Measurements from ENCODE around the gene CRYAB. TPM values are rescaled to one million over a fixed set of nuclear protein-coding genes. Genes with fewer than 3 reads are reported as not detected.

The CRYAB gene
- total RNA-seq, 2 donors from 2014 or later = 10.4 to 61.0 TPM

- intact Hi-C loops (cut with DNase I) = no loop called here
- Histone ChIP-seq H3K4me1 (no peaks in the 10 kb centered on the region), H3K9me3 (no peaks in the 10 kb centered on the region), H3K27me3 (no peaks in the 10 kb centered on the region), H3K4me3 (no peak overlapping the region), H3K27ac (no peak overlapping the region), H3K36me3 (replicated peaks in 1 of 2; ENCODE audit: insufficient read depth in 1 of 2, low read depth in 2 of 2) (no peaks in the 10 kb centered on the region)
- no peak for ATAC-seq
- DNase-seq = no peak
- TF ChIP-seq POLR2A (IDR thresholded peaks at IDR 0.05) = no peak
- no peak for TF ChIP-seq CTCF (IDR thresholded peaks at IDR 0.05)
- 69 to 79% methylated on average over 5 of the region's 5 CpGs for WGBS, 2 donors
Observed at GRCh38 chr11:111944651-111945051, 33.1 kb upstream of the CRYAB start.

- intact Hi-C loops (cut with DNase I) = no loop called here
- H3K36me3 ChIP-seq (replicated peaks in 1 of 2; ENCODE audit: insufficient read depth in 1 of 2, low read depth in 2 of 2) = no peaks in the 10 kb centered on the region
- WGBS, 2 donors = 62 to 73% methylated on average over 3 of the region's 3 CpGs
- DNase-seq = no peak
- H3K27me3 ChIP-seq = no peaks in the 10 kb centered on the region
- H3K27ac ChIP-seq = no peak overlapping the region
- TF ChIP-seq POLR2A (IDR thresholded peaks at IDR 0.05) = no peak
- TF ChIP-seq CTCF (IDR thresholded peaks at IDR 0.05) = no peak
- no peak overlapping the region for H3K4me3 ChIP-seq
- no peak for ATAC-seq
- H3K4me1 ChIP-seq = no peaks in the 10 kb centered on the region
- H3K9me3 ChIP-seq = no peaks in the 10 kb centered on the region
Observed at GRCh38 chr11:111944139-111944538, 32.6 kb upstream of the CRYAB start.

GRCh38 chr11:111942829-111943228, 31.3 kb upstream of the CRYAB start:
- Histone ChIP-seq H3K4me3 (no peak overlapping the region), H3K27ac (no peak overlapping the region), H3K36me3 (replicated peaks in 1 of 2; ENCODE audit: insufficient read depth in 1 of 2, low read depth in 2 of 2) (no peaks in the 10 kb centered on the region), H3K4me1 (peaks cover 1% of the 10 kb centered on the region), H3K9me3 (no peaks in the 10 kb centered on the region), H3K27me3 (no peaks in the 10 kb centered on the region)
- intact Hi-C loops (cut with DNase I) = no loop called here
- no peak for ATAC-seq
- TF ChIP-seq CTCF (IDR thresholded peaks at IDR 0.05) (no peak), POLR2A (IDR thresholded peaks at IDR 0.05) (no peak)
- no peak for DNase-seq
- 87 to 90% methylated on average over 7 of the region's 7 CpGs for WGBS, 2 donors

DNA sequence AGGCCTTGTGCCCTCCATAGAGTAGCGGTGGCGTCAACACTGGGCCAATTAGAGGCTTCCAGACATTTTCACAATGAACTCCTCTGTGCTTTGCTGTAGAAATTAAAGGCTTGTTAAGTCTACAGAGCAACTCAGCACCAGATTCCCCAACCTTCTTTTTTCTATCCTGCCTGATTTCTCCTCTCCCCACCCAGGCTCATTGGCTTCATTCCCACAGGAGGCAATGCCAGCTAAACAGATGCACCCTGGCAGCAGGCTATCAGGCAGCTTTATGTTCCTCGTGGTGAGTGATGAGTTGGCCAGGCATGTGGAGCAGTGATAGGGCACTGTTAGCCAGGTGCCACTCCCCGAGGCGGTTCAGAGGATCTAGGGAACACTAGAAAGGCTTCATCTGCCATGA, 30.4 kb upstream of the CRYAB start:
- no peak for DNase-seq
- Histone ChIP-seq H3K27me3 (no peaks in the 10 kb centered on the region), H3K9me3 (no peaks in the 10 kb centered on the region), H3K27ac (no peak overlapping the region), H3K4me1 (peaks cover 7% of the 10 kb centered on the region), H3K36me3 (replicated peaks in 1 of 2; ENCODE audit: insufficient read depth in 1 of 2, low read depth in 2 of 2) (no peaks in the 10 kb centered on the region), H3K4me3 (no peak overlapping the region)
- TF ChIP-seq POLR2A (IDR thresholded peaks at IDR 0.05) = no peak
- no peak for TF ChIP-seq CTCF (IDR thresholded peaks at IDR 0.05)
- WGBS, 2 donors = 67 to 81% methylated on average over 5 of the region's 5 CpGs
- intact Hi-C loops (cut with DNase I) = no loop called here
- no peak for ATAC-seq

DNA sequence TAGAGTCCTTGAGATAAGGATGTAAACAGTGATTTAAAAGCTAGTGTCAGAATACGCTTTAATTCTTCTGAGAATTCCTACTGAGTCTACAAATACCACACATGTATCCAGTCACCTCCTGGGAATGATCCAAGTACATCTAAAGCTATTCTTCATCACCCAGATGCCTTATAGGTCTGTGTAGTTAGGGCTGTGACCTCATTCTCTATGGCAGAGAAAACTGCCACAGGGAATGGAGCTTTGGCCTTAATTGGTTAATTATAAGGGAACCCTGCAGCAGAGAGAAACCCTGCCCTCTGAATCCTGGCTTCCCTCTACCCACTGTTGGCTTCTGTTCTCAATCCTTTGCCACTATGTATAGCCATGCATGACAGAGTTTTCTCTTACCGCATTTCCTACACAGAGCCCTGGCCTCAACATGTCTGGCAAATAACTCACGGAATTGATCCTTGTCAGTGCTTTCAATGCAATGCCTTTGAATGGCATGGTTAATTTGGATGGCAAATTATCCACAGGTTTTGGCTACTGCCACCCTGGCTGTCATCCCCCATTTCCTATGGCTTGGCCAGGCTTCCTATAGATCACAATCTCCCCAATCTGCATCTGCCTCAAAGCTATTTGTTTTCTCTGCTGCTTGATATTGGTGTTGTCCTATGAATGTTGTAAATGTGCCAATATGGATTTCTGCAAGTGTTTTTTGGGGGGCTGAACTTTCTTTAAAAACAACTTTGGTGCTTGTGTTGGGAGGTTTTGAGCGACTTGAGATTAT, 28.4 kb upstream of the CRYAB start:
- Histone ChIP-seq H3K9me3 (no peaks in the 10 kb centered on the region), H3K4me1 (peaks cover 14% of the 10 kb centered on the region), H3K4me3 (no peak overlapping the region), H3K36me3 (replicated peaks in 1 of 2; ENCODE audit: insufficient read depth in 1 of 2, low read depth in 2 of 2) (no peaks in the 10 kb centered on the region), H3K27me3 (no peaks in the 10 kb centered on the region), H3K27ac (no peak overlapping the region)
- WGBS, 2 donors = 71 to 74% methylated on average over 4 of the region's 4 CpGs
- no peak for DNase-seq
- no peak for ATAC-seq
- intact Hi-C loops (cut with DNase I) = loop anchor here (5.0 kb wide), 1 partner anchor 37 kb away; no protein-coding TSS in a partner anchor
- TF ChIP-seq POLR2A (IDR thresholded peaks at IDR 0.05) = no peak
- TF ChIP-seq CTCF (IDR thresholded peaks at IDR 0.05) = no peak
